Middle frontal gyrus (tissue), 1 donor: ENCODE measurements around the gene C13orf42.
"Not testable (repeated sequence)": the region's sequence is repeated elsewhere in the genome, so short reads cannot be mapped to it uniquely, and the experiment has no call there.

Experiments
- DNase-seq: peaks from one replicate; pipeline ENCODE4 v3.0.0-alpha.2; 2015; ENCODE audit warnings: low spot score; ENCODE audit errors: extremely low spot score

The C13orf42 gene

GRCh38 chr13:51122868-51123566 is 11.9 kb upstream of the C13orf42 start:
- no peak for DNase-seq

- not testable (repeated sequence) for DNase-seq
Measured at GRCh38 chr13:51120873-51121272, 9.8 kb upstream of the C13orf42 start.

GRCh38 chr13:51118809-51119431 is 7.8 kb upstream of the C13orf42 start:
- no peak for DNase-seq

- no peak for DNase-seq
Measured at GRCh38 chr13:51113969-51114368, 2.9 kb upstream of the C13orf42 start.

GRCh38 chr13:51113186-51113881 is 2.3 kb upstream of the C13orf42 start:
- no peak for DNase-seq

- no peak for DNase-seq
Measured at GRCh38 chr13:51112771-51113170, 1.7 kb upstream of the C13orf42 start.

- no peak for DNase-seq
Measured at GRCh38 chr13:51111997-51112396, 923 bp upstream of the C13orf42 start.

- no peak for DNase-seq
Measured at GRCh38 chr13:51107996-51108395, 3.1 kb downstream of the C13orf42 start.

GRCh38 chr13:51105046-51105445 is 6.0 kb downstream of the C13orf42 start:
- DNase-seq, result no peak

- DNase-seq, result no peak
Measured at GRCh38 chr13:51101636-51102235, 9.3 kb downstream of the C13orf42 start.

- DNase-seq, result no peak
Measured at GRCh38 chr13:51097353-51098043, 13.6 kb downstream of the C13orf42 start.

GRCh38 chr13:51096131-51096530 is 14.9 kb downstream of the C13orf42 start:
- DNase-seq, result no peak

- no peak for DNase-seq
Measured at GRCh38 chr13:51093574-51093973, 17.5 kb downstream of the C13orf42 start.

GRCh38 chr13:51091839-51092238 is 19.2 kb downstream of the C13orf42 start:
- no peak for DNase-seq

GRCh38 chr13:51083706-51084105 is 27.4 kb downstream of the C13orf42 start:
- DNase-seq, result no peak

- DNase-seq, result not testable (repeated sequence)
Measured at GRCh38 chr13:51080478-51081065, 30.5 kb downstream of the C13orf42 start.

- DNase-seq, result no peak
Measured at GRCh38 chr13:51071493-51071892, 39.6 kb downstream of the C13orf42 start.

- peak; percentile 75 for DNase-seq
Measured at GRCh38 chr13:51070005-51070649, 40.9 kb downstream of the C13orf42 start.

GRCh38 chr13:51068501-51068900 is 42.6 kb downstream of the C13orf42 start:
- DNase-seq, result no peak

GRCh38 chr13:51067706-51068105 is 43.4 kb downstream of the C13orf42 start:
- no peak for DNase-seq
